HG03571 (cell line): ENCODE measurements around the gene EPS8L3.
"Not testable (repeated sequence)": the region's sequence is repeated elsewhere in the genome, so short reads cannot be mapped to it uniquely, and the experiment has no call there.

ENCODE experiments used
- ATAC-seq: cut with Tn5 transposase; IDR thresholded peaks from one replicate; pipeline ENCODE4 v1.9.1; 2021; ENCODE audit not compliant: unreplicated experiment

The EPS8L3 gene

DNA sequence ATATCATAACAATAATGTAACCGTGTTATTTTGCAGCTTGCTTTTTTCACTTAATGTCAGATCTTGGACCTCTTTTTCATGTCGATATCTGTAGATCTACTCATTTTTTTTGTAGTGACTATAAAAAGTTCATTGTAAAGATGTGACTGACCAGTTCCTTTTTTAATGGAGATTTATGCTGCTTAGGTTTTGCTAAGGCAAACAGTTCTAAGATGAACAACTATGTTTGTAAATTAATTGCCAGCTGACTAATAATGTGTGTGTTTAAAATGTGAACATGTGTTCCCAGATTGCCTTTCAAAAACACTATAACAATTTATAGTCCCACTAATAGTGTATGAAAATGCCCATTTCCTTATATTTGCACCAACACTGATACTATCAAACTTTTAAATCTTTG, 18.1 kb upstream of the EPS8L3 start:
- no peak for ATAC-seq

DNA sequence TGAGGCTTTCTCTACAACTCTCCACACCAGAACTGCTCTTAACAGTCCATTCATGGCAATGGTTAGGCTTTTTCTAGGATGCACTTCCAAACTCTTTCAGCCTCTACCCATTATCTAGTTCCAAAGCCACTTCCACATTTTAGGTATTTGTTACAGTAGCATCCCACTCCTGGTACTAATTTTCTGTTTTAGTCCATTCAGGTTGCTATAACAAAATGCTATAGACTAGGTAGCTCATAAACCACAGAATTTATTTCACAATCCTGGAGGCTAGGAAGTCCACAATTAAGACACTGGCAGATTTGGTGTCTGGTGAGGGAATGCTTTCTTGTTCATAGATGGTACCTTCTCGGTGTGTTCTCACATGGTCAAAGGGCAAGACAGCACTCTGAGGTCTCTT, 17.3 kb upstream of the EPS8L3 start:
- ATAC-seq = no peak

DNA sequence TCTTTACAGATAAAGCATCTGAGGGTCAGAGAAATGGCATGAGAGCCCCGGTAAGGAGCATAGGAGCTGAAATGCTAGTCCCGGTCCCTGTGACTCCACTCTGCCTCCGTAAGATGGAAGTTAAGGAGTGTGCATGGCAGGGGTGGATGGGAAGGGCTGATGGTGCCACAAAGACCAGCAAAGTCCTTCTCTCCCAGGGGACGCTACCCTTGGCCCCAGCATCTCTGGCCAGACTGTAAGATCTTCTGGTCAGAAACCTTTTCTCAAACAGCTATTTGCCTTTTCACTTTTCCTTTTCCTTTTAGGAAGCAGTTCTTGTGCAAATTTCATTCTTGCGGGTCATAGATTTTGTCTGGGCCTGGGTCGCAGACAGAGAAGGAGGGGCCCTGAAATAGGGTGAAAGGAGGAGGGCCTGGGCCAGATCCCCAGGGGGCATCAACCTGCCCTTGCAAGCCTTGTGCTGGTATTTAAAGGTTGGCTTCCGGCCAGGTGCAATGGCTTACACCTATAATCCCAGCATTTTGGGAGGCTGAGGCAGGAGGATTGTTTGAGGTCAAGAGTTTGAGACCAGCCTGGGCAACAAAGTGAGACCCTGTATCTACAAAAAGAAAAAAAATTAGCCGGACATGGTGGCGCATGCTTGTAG, 14.4 kb upstream of the EPS8L3 start:
- ATAC-seq = no peak

DNA sequence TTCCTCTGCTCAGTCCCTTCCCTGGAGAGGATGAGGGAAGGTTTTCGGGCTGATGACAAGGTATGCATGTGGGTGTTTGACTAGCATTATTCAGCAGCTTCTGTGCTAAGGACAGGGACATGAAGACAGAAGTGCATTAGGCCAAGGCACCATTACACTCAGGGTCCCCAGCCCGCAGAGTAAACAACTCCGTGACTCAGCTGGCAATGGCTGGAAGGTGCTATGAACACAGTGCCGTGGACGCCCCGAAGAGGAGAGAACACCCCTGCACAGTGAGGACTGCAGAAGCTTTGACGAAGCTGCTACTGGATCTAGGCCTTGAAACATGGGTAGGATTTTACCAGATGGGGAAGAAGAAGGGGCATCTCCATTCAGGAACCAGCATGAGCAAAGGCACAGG, 13.7 kb upstream of the EPS8L3 start:
- no peak for ATAC-seq

DNA sequence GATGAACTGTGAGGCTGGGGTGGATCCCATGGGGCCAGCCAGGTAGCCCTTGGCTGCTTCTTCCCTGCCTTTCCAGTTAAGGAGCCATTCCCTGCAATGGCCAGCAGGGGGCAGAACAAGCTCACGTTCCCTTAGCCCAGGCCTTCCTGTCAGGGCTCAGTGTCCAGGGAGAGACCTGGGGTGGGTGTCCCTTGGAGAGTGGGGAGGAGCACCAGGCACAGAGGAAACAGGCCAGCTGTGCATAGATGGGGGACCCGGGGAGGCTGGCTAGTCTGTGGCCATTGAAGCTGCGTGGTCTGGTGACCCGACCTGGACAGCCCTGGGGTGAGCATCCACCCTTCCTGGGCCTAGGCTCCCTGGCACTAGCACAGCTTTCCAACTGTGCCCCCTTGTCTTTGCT, 13.2 kb upstream of the EPS8L3 start:
- ATAC-seq = no peak

DNA sequence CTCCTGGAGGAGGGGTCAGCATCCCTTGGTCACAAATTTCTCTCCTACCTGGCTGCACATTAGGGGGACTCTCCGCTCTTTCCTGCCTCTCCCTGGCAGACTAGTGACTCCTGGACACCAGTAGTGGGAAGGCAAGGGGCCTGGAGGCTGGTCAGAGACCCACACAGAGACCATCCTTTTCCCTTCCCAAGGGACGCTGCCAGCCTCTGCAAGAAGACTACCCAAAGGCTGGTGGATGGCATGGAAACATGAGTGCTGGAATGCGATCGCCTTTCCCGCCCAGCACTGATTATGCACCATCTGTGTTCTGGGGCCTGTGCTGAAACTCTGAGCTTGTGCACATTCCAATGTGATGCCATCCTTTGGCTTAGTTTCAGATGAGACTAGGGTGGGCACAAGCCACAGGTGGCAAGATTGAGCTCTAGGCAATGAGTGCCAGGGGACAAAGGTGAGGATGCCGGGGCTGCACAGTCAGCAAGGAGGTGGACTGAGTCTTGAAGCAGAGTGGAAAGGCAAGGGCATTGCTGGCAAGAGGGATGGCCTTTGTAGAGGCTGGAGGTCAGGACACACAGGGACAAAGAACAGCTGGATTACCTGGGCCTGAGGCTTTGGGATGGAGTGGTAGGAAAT, 12.6 kb upstream of the EPS8L3 start:
- ATAC-seq = no peak

- ATAC-seq = no peak
Measured at GRCh38 chr1:109775398-109775797, 11.7 kb upstream of the EPS8L3 start.

- no peak for ATAC-seq
Measured at GRCh38 chr1:109773900-109774485, 10.3 kb upstream of the EPS8L3 start.

GRCh38 chr1:109773203-109773899, 9.6 kb upstream of the EPS8L3 start:
- ATAC-seq = no peak

- no peak for ATAC-seq
Measured at GRCh38 chr1:109772658-109773202, 9.0 kb upstream of the EPS8L3 start.

DNA sequence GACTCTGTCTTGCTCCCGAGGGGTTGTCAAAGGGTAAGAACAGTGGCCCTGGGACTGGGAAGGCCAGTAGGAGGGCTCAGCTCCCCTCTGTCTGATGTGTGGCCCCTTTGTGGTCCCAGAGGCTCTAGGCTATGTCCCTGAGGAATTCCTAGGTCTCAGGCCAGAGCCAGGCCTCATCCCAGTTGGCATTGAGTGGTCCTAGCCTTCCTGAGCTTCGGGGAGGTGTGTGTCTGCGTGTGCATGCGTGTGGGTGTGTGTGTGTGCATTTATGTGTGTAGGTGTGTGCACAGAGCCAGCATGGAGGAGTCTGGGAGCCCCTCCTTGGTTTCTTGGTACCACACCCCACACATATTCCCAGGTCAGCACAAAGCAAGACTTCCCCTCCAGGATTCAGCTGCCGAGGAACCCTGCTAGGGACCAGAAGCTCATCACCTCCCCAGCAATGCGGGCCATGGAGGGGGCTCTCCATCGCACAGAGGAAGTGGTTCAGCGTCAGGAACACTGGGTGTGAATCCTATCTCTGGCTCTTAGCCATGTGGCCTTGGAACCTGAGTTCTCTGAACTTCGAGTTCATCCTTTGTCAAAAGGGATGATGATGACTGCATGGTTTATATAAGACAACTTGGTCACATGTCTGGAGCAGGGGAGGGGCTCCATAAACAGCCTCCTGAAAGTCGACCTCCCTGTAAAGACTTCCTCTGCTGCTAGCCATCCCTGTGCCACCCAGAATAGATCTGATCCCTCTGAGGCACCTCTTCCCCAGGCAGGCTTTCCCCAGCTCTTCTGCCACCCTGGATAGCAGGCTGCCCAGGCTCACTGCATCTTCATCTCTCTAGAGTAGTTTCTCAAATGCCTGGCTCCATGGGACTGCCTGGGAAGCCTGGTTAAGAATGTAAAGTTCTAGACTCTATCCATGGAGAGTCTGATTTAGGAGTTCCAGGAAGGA, 8.3 kb upstream of the EPS8L3 start:
- no peak for ATAC-seq

- no peak for ATAC-seq
Measured at GRCh38 chr1:109770331-109771095, 6.8 kb upstream of the EPS8L3 start.

DNA sequence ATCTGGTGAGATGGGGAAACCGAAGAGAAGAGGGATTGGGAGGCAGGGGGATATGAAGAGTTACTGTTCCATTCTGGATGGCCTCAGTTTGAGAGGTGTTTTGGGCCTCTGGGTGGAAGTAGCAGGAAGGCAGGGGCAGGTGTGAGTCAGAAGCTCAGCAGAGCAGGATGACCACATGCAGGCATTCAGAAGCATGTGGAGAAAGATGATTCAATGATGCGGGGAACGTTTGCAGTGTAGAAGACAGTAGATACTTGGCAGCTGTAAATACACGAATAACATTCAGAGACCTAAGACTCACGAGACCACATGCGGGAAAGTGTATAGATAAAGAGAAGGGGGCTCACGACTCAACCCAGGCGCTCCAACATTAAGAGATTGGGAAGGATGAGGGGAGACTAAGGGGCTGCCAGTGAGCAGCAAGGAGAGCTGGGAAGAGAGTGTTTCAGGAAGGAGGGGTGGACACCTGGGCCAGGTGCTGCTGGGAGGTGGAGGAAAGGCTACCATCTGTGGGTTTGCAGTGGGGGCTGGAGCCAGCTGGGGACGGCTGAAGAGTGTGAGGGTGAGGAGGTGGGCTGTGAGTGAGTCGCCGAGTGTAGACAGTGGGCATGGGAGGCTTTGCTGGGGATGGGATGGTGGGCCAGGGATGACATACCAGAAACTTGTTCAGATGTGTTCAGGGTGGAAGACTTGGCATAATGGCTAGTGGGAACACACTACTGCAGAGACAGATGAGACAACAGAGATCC, 5.8 kb upstream of the EPS8L3 start:
- ATAC-seq = no peak

- no peak for ATAC-seq
Measured at GRCh38 chr1:109768820-109769219, 5.1 kb upstream of the EPS8L3 start.

DNA sequence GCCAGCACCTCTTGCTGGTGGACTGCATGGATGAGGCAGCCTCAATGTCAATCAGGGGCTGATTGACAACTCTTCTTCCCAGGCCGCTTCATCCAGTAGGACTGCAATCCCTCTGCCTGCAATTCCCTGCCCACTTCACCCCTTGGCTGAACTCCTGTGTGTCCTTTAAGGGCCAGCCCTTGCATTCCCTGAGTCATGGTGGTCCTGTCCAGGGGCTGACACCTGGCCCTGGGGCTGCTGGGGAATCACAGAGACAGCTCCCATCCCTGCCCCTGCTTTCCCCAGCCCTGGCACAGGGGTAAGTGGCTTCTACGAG, 4.6 kb upstream of the EPS8L3 start:
- ATAC-seq = no peak

GRCh38 chr1:109767637-109768334, 4.1 kb upstream of the EPS8L3 start:
- no peak for ATAC-seq

DNA sequence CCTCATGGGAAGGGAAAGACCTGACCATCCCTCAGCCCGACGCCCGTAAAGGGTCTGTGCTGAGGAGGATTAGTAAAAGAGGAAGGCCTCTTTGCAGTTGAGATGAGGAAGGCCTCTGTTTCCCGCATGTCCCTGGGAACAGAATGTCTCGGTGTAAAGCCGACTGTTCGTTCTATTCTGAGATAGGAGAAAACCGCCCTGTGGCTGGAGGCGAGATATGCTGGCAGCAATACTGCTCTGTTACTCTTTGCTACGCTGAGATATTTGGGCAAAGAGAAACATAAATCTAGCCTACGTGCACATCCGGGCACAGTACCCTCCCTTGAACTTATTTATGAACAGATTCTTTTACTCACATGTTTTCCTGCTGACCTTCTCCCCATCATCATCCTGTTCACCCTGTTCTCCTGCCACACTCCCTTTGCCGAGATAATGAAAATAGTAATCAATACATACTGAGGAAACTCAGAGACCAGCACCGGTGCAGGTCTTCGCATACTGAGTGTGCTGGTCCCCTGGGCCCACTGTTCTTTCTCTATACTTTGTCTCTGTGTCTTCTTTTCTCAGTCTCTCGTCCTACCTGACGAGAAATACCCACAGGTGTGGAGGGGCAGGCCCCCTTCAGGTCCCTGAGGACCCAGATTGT, 3.4 kb upstream of the EPS8L3 start:
- not testable (repeated sequence) for ATAC-seq

- no peak for ATAC-seq
Measured at GRCh38 chr1:109765896-109766615, 2.3 kb upstream of the EPS8L3 start.
